Esophagus squamous epithelium (tissue), 4 donors: ENCODE data around the gene UBE2L5.

Experiments
- POLR2A ChIP-seq, 4 donors: fragments of 450-650 bp; IDR thresholded peaks; one replicate each; pipeline ENCODE4 v1.6.1; 2017; ENCODE audit warnings: antibody characterized with exemption in 4 of 4, mild to moderate bottlenecking in 4 of 4, moderate library complexity in 3 of 4
- TF ChIP-seq, protein P1 (sequence below), 6 experiments: fragments of 450-650 bp in 4 of 6; fragments of 200-600 bp in 2 of 6; sonication (generic) in 2 of 6; IDR thresholded peaks; one replicate each; pipeline ENCODE4 v1.5.1; 2016 to 2019; ENCODE audit warnings: antibody characterized with exemption in 6 of 6, mild to moderate bottlenecking in 4 of 6, moderate library complexity in 4 of 6

GRCh38 chr13:30394751-30395191 lies 27.5 kb upstream of the UBE2L5 start:
- TF ChIP-seq, protein P1, sequence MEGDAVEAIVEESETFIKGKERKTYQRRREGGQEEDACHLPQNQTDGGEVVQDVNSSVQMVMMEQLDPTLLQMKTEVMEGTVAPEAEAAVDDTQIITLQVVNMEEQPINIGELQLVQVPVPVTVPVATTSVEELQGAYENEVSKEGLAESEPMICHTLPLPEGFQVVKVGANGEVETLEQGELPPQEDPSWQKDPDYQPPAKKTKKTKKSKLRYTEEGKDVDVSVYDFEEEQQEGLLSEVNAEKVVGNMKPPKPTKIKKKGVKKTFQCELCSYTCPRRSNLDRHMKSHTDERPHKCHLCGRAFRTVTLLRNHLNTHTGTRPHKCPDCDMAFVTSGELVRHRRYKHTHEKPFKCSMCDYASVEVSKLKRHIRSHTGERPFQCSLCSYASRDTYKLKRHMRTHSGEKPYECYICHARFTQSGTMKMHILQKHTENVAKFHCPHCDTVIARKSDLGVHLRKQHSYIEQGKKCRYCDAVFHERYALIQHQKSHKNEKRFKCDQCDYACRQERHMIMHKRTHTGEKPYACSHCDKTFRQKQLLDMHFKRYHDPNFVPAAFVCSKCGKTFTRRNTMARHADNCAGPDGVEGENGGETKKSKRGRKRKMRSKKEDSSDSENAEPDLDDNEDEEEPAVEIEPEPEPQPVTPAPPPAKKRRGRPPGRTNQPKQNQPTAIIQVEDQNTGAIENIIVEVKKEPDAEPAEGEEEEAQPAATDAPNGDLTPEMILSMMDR (IDR thresholded peaks at IDR 0.05) = peak in 2 of 6 experiments; percentile 5 to 27
- no peak for TF ChIP-seq POLR2A (IDR thresholded peaks at IDR 0.05)
